WI38 (cell line): ENCODE data around the gene PRLR.

Source experiments
- H3K4me3 ChIP-seq: 2 replicates; pipeline ENCODE4 v1.5.1; 2011; ENCODE audit warnings: low read depth, mild to moderate bottlenecking, control low read depth, low read length
- CTCF ChIP-seq: IDR thresholded peaks from 2 replicates; pipeline ENCODE4 v1.5.1; 2012; ENCODE audit warnings: low read depth, mild to moderate bottlenecking, control low read depth, low read length

Gene PRLR

DNA sequence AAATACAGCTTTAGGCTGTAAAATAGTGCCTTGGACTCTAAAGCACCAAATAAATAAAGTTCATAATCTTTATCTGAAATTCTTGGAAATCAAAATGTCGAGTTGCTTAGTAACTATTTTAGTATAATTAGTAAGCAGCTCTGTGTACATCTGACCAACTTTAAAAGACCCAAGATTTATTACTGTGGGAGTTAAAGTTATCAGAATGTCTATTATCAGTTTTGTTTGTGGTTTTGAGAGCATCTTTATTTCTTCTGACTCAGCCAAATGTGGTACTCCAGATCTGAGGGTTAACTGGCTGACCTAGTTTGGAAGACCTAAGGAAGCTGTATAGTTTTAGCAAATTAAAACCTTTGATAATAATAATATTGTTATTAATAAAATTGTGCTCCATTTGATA lies 81.2 kb downstream of the PRLR start:
- TF ChIP-seq CTCF, result no peak

DNA sequence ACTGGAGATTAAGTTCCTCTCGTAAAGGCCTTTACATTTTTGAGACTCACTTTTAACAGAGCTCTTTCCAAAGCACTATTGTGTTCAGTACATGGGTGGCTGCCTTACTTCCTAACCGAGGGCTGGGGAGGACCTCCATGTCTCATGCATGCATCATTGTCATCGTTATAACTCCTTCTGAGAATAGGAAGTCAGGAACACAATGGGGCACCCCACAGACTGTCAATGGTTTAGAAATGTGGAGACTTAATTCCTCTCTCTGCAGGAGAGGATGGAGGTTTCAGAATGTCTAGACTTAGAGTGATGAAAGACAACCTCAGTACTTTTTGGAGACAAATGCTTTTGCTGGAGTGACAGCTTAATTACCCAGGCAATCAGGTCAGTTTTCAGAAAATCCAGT lies 83.9 kb downstream of the PRLR start:
- TF ChIP-seq CTCF, result no peak
- no peak overlapping the region for H3K4me3 ChIP-seq

More for the DNA sequence above, 81.2 kb downstream of the PRLR start:
- H3K4me3 ChIP-seq, result no peak overlapping the region

DNA sequence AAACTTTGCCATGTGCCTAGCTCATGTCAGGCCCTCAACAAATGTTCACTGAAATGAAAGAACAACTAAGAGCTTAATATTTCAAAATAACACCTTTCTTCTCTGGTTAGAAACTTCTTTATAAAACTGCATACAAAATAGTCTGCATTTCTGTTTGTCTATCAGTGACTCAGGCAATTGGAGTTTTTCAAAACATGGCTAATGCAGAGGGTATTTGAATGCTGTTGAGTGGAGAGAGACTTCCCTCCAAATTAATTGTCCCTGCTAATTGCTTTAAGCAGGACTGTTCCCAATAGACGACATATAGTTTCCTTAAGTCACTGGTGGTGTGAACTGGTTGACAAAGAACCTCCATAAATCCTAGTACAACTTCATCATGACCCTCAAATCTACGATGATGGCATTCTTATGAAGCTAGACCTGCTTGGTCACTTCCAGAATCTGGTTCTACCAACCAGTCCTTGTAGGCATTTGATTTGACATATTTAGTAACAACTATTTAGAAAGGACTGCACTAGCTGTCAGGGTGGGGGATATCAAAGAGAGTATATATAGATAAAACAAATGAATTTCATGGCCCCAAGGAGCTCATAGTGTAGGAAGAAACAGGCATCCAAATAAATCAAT lies 84.5 kb downstream of the PRLR start:
- TF ChIP-seq CTCF, result no peak
- no peak overlapping the region for H3K4me3 ChIP-seq

- H3K4me3 ChIP-seq, result no peak overlapping the region
- no peak for TF ChIP-seq CTCF
Measured at GRCh38 chr5:35145012-35145411, 85.3 kb downstream of the PRLR start.

GRCh38 chr5:35143841-35144240 lies 86.4 kb downstream of the PRLR start:
- TF ChIP-seq CTCF, result no peak
- no peak overlapping the region for H3K4me3 ChIP-seq

DNA sequence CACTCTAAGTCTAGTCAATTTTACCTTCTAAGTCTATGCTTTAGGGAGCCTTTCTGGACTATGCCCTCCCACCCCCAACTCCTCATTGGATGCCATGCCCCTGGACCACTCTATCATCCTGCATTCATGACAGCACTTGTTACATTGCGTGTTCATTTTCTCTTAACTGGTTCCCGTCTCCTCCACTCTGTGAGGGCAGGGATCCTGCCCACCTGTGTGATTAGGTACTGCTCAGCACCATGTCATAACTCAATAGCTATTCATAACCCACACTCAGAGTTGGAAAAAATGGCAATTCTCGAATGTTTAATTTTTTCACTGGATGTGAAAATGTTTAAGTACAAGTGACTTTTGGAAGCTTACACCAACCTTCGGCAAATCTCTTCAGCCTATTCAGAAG lies 88.5 kb downstream of the PRLR start:
- no peak for TF ChIP-seq CTCF
- H3K4me3 ChIP-seq, result no peak overlapping the region

GRCh38 chr5:35138232-35138631 lies 92.1 kb downstream of the PRLR start:
- TF ChIP-seq CTCF, result no peak

More at GRCh38 chr5:35138232-35138631, 92.1 kb downstream of the PRLR start:
- no peak overlapping the region for H3K4me3 ChIP-seq
